OCI-LY1 (cell line): Measurements from ENCODE around the gene SOSTDC1.

Source experiments
- H2AFZ ChIP-seq: fragments of 200-600 bp; sonication (generic), shearing (Covaris generic); 2 replicates; pipeline ENCODE4 v1.6.0; 2014; ENCODE audit warnings: antibody characterized with exemption, mild to moderate bottlenecking, low read length
- H3F3A ChIP-seq: fragments of 200-600 bp; sonication (generic), shearing (Covaris generic); 2 replicates; pipeline ENCODE4 v1.6.0; 2014; ENCODE audit warnings: mild to moderate bottlenecking, antibody characterized with exemption, low read length, moderate library complexity; ENCODE audit not compliant: insufficient read depth
- H3K27ac ChIP-seq: fragments of 200-600 bp; sonication (generic); 2 replicates; pipeline ENCODE4 v1.5.1; 2014; ENCODE audit warnings: low read length, mixed run types, mild to moderate bottlenecking, low read depth; ENCODE audit not compliant: poor library complexity, severe bottlenecking
- H3K27me3 ChIP-seq: fragments of 200-600 bp; sonication (generic); 2 replicates; pipeline ENCODE4 v1.6.0; 2014; ENCODE audit warnings: antibody characterized with exemption, mild to moderate bottlenecking, low read length, moderate library complexity; ENCODE audit not compliant: insufficient read depth
- H3K36me3 ChIP-seq: fragments of 200-600 bp; sonication (generic); 2 replicates; pipeline ENCODE4 v1.6.1; 2014; ENCODE audit warnings: mild to moderate bottlenecking, antibody characterized with exemption, low read length, moderate library complexity, mixed read lengths; ENCODE audit not compliant: insufficient read depth
- H3K4me1 ChIP-seq: fragments of 200-600 bp; sonication (generic); 2 replicates; pipeline ENCODE4 v1.5.1; 2014; ENCODE audit warnings: mild to moderate bottlenecking, low read length, moderate library complexity; ENCODE audit not compliant: insufficient read depth, severe bottlenecking
- H3K4me2 ChIP-seq: fragments of 200-600 bp; sonication (generic), shearing (Covaris generic); 2 replicates; pipeline ENCODE4 v1.6.1; 2014; ENCODE audit warnings: low read length
- H3K4me3 ChIP-seq: fragments of 200-600 bp; sonication (generic); 2 replicates; pipeline ENCODE4 v1.5.1; 2014; ENCODE audit warnings: low read length, low read depth, mild to moderate bottlenecking, mixed read lengths; ENCODE audit not compliant: poor library complexity, severe bottlenecking
- H3K79me2 ChIP-seq: fragments of 200-600 bp; shearing (Covaris generic); 2 replicates; pipeline ENCODE4 v1.6.1; 2016; ENCODE audit warnings: mixed run types, low read length, mixed read lengths; ENCODE audit not compliant: insufficient read depth
- H3K9ac ChIP-seq: fragments of 200-600 bp; sonication (generic), shearing (Covaris generic); 2 replicates; pipeline ENCODE4 v1.6.1; 2014; ENCODE audit warnings: mild to moderate bottlenecking, low read length, mixed read lengths
- H3K9me2 ChIP-seq: fragments of 200-600 bp; sonication (generic), shearing (Covaris generic); 2 replicates; pipeline ENCODE4 v1.6.1; 2014; ENCODE audit warnings: low read depth, mild to moderate bottlenecking, low read length, mixed read lengths
- H3K9me3 ChIP-seq: fragments of 200-600 bp; shearing (Covaris generic); 2 replicates; pipeline ENCODE4 v1.6.1; 2014; ENCODE audit warnings: low read length, mixed read lengths
- H4K20me1 ChIP-seq: fragments of 200-600 bp; sonication (generic), shearing (Covaris generic); 2 replicates; pipeline ENCODE4 v1.6.0; 2016; ENCODE audit warnings: mild to moderate bottlenecking, low read length; ENCODE audit not compliant: insufficient read depth
- EZH2 ChIP-seq: fragments of 200-600 bp; sonication (generic), shearing (Covaris generic); IDR thresholded peaks from 2 replicates; pipeline ENCODE4 v1.8.0; 2017; ENCODE audit warnings: borderline replicate concordance, mixed run types, mild to moderate bottlenecking, antibody characterized with exemption, low read length, moderate library complexity, mixed read lengths
- TF ChIP-seq, protein P1 (sequence below): fragments of 200-600 bp; sonication (generic), shearing (Covaris generic); IDR thresholded peaks from 2 replicates; pipeline ENCODE4 v1.5.1; 2017; ENCODE audit warnings: mild to moderate bottlenecking, antibody characterized with exemption, low read length, moderate library complexity, mixed read lengths

SOSTDC1 gene

DNA sequence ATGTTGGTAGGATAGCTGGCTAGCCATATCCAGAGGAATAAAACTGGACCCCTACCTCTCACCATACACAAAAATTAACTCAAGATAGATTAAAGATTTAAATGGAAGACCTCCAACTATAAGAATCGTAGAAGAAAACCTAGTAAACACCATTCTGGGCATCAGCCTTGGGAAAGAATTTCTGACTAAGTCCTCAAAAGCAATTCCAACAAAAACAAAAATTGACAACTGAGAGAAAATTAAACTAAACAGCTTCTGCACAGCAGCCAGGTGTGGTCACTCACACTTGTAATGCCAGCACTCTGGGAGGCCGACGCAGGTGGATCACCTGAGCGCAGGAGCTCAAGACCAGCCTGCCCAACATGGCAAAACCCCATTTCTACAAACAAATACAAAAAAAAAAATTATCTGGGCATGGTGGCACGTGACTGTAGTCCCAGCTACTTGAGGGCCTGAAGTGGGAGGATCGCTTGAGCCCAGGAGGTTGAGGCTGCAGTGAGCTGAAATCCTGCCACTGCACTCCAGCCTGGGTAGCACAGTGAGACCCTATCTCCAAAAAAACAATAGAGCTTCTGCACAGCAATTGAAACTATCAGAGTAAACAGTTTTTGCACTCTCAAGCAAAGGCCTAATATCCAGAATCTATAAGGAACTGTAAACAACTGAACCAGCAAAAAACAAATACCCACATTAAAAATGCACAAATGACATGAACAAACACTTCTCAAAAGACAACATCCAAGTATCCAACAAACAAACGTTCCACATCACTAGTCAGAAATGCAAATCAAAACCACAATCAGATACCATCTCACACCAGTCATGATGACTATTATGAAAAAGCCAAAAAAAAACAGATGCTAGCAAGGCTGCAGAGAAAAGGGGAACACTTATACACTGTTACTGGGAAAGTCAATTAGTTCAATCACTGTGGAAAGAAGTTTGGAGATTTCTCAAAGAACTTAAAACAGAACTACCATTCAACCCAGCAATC, 49.0 kb downstream of the SOSTDC1 start:
- Histone ChIP-seq H3K27me3 (no peaks in the 10 kb centered on the region), H3K4me2 (no peak overlapping the region), H3K9me2 (no peaks in the 10 kb centered on the region), H3K9me3 (no peaks in the 10 kb centered on the region), H3F3A (no peaks in the 10 kb centered on the region), H3K4me3 (no peak overlapping the region), H4K20me1 (no peaks in the 10 kb centered on the region), H3K4me1 (peaks cover 10% of the 10 kb centered on the region), H3K9ac (no peak overlapping the region), H3K27ac (no peak overlapping the region), H3K36me3 (no peaks in the 10 kb centered on the region), H2AFZ (no peak overlapping the region), H3K79me2 (no peaks in the 10 kb centered on the region)
- TF ChIP-seq, protein P1, sequence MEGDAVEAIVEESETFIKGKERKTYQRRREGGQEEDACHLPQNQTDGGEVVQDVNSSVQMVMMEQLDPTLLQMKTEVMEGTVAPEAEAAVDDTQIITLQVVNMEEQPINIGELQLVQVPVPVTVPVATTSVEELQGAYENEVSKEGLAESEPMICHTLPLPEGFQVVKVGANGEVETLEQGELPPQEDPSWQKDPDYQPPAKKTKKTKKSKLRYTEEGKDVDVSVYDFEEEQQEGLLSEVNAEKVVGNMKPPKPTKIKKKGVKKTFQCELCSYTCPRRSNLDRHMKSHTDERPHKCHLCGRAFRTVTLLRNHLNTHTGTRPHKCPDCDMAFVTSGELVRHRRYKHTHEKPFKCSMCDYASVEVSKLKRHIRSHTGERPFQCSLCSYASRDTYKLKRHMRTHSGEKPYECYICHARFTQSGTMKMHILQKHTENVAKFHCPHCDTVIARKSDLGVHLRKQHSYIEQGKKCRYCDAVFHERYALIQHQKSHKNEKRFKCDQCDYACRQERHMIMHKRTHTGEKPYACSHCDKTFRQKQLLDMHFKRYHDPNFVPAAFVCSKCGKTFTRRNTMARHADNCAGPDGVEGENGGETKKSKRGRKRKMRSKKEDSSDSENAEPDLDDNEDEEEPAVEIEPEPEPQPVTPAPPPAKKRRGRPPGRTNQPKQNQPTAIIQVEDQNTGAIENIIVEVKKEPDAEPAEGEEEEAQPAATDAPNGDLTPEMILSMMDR: no peak
- TF ChIP-seq EZH2: no peak

DNA sequence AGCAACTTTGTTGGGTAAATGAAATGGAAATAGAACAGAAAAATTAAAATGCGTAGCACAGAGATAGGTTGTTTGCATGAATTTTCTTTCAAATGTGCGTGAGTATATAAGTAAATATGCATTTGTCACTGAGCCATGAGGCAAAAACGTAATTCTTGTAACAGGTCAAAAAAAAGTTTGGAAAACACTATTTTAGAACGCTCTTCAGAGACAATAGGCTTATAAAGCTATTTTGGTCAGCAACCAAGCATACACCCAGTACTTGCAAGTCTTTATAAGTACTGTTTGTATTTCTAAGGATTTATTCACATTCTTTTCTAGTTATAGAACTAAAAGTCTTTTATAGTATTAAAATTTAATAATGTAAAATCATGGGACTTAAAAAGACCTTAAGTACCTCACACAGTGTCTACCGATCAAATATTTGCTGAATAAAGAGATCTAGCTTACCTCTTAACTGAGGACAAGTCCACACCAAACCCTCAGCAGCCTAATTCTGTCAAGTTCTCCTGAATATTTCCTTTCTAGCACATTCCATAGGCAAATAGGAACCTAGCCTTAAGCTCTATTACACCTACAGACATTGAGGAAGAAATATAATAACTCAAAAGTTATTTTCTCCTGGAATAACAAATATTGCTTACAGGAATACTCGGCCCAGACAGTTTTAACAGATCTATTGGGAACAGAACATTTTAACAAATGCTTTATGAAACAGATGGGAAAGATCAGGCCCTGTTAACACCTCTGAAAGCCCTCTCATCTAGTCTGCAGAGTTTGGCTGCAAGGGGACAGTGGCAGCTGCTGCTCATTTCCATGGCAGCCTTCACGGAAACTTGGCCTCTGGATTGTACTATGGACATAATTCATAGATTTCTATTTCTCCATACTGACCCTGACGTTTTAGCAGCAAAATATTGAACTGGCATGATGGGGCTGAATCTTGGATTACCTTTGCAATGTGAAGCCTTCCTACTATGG, 53.0 kb downstream of the SOSTDC1 start:
- H3K4me2 ChIP-seq: no peak overlapping the region
- no peaks in the 10 kb centered on the region for H3F3A ChIP-seq
- H3K9me2 ChIP-seq: no peaks in the 10 kb centered on the region
- no peak overlapping the region for H3K27ac ChIP-seq
- no peaks in the 10 kb centered on the region for H3K27me3 ChIP-seq
- H3K4me1 ChIP-seq: no peaks in the 10 kb centered on the region
- no peaks in the 10 kb centered on the region for H3K79me2 ChIP-seq
- no peak overlapping the region for H2AFZ ChIP-seq
- H3K4me3 ChIP-seq: no peak overlapping the region
- no peaks in the 10 kb centered on the region for H3K9me3 ChIP-seq
- no peak overlapping the region for H3K9ac ChIP-seq
- H4K20me1 ChIP-seq: no peaks in the 10 kb centered on the region
- no peaks in the 10 kb centered on the region for H3K36me3 ChIP-seq
- no peak for TF ChIP-seq EZH2
- TF ChIP-seq, protein P1: no peak
